Left renal cortex interstitium (tissue), 4 donors: ENCODE measurements around the gene KLRD1. TPM values are rescaled to one million over a fixed set of nuclear protein-coding genes. Genes with fewer than 3 reads are reported as not detected.
"Not testable (repeated sequence)": the region's sequence is repeated elsewhere in the genome, so short reads cannot be mapped to it uniquely, and the experiment has no call there.

ENCODE experiments used
- DNase-seq, 4 donors: peaks; one replicate each; pipeline ENCODE4 v3.0.0-alpha.2; 2013; ENCODE audit warnings: low read depth in 4 of 4, low spot score in 2 of 4, missing footprints in 1 of 4
- polyA plus RNA-seq, 4 donors: library from polyadenylated mRNA; unstranded; fragments of 120-200 nt; gene quantifications; one replicate each; pipeline ENCODE4 v1.2.1, GENCODE V29; 2013; ENCODE audit not compliant: insufficient read length in 4 of 4

KLRD1 gene
- polyA plus RNA-seq, 4 donors = 0.21 to 0.55 (median 0.50) TPM

- DNase-seq = not testable (repeated sequence)
Measured at GRCh38 chr12:10336196-10336595, 28.5 kb downstream of the KLRD1 start.

- not testable (repeated sequence) for DNase-seq
Measured at GRCh38 chr12:10338470-10338869, 30.8 kb downstream of the KLRD1 start.

- no peak for DNase-seq
Measured at GRCh38 chr12:10339053-10339840, 31.6 kb downstream of the KLRD1 start.

- not testable (repeated sequence) for DNase-seq
Measured at GRCh38 chr12:10340946-10341345, 33.3 kb downstream of the KLRD1 start.

GRCh38 chr12:10341892-10342509 lies 34.3 kb downstream of the KLRD1 start:
- no peak for DNase-seq

GRCh38 chr12:10351457-10351856 lies 43.8 kb downstream of the KLRD1 start:
- not testable (repeated sequence) for DNase-seq

- DNase-seq = no peak
Measured at GRCh38 chr12:10354071-10354470, 46.4 kb downstream of the KLRD1 start.

GRCh38 chr12:10354502-10354901 lies 46.8 kb downstream of the KLRD1 start:
- no peak for DNase-seq

GRCh38 chr12:10358131-10358530 lies 50.5 kb downstream of the KLRD1 start:
- no peak for DNase-seq

- DNase-seq = no peak
Measured at GRCh38 chr12:10358969-10359368, 51.3 kb downstream of the KLRD1 start.

- no peak for DNase-seq
Measured at GRCh38 chr12:10361084-10361483, 53.4 kb downstream of the KLRD1 start.

GRCh38 chr12:10361622-10362021 lies 54.0 kb downstream of the KLRD1 start:
- DNase-seq = no peak

GRCh38 chr12:10362325-10362724 lies 54.7 kb downstream of the KLRD1 start:
- no peak for DNase-seq

GRCh38 chr12:10362828-10363657 lies 55.4 kb downstream of the KLRD1 start:
- peak in 1 of 4 donors; percentile 56 for DNase-seq

- DNase-seq = peak in 1 of 4 donors; percentile 55
Measured at GRCh38 chr12:10363658-10363913, 55.9 kb downstream of the KLRD1 start.

- DNase-seq = peak in 3 of 4 donors; percentile 51 to 82 (median 67)
Measured at GRCh38 chr12:10363914-10364814, 56.5 kb downstream of the KLRD1 start.

- DNase-seq = peak; percentile 79 to 93 (median 86)
Measured at GRCh38 chr12:10364815-10365622, 57.3 kb downstream of the KLRD1 start.

- peak in 1 of 4 donors; percentile 56 for DNase-seq
Measured at GRCh38 chr12:10365696-10366405, 58.2 kb downstream of the KLRD1 start.

GRCh38 chr12:10366875-10367274 lies 59.2 kb downstream of the KLRD1 start:
- DNase-seq = no peak
